Spleen (tissue), 11 donors: Measurements from ENCODE around the gene ARID1A. TPM values are rescaled to one million over a fixed set of nuclear protein-coding genes. Genes with fewer than 3 reads are reported as not detected.

Experiments used
- DNase-seq: peaks from one replicate; pipeline ENCODE4 v3.0.0-alpha.2; 2020
- H3K27ac ChIP-seq, 8 donors: fragments of 200-600 bp; sonication (generic) in 7 of 8; 1 replicate in 4 of 8; 2 replicates in 4 of 8; pipeline versions ENCODE4 v1.5.0 to v1.8.0; 2016 to 2021; ENCODE audit warnings: inconsistent platforms in 4 of 8, mild to moderate bottlenecking in 4 of 8, moderate library complexity in 1 of 8
- H3K27me3 ChIP-seq, 7 donors: fragments of 200-600 bp; sonication (generic) in 6 of 7; replicated peaks in 1 of 7; 1 replicate in 4 of 7; 2 replicates in 3 of 7; pipeline versions ENCODE4 v1.5.0 to v1.8.0; 2016 to 2021; ENCODE audit warnings: inconsistent platforms in 3 of 7, mild to moderate bottlenecking in 1 of 7
- H3K36me3 ChIP-seq, 6 donors: fragments of 200-600 bp; sonication (generic) in 5 of 6; 1 replicate in 4 of 6; 2 replicates in 2 of 6; pipeline versions ENCODE4 v1.5.0 to v1.8.0; 2016 to 2021; ENCODE audit warnings: inconsistent platforms in 2 of 6
- H3K4me1 ChIP-seq, 6 donors: fragments of 200-600 bp; sonication (generic) in 5 of 6; 1 replicate in 3 of 6; 2 replicates in 3 of 6; pipeline versions ENCODE4 v1.5.0 to v1.8.0; 2016 to 2021; ENCODE audit warnings: inconsistent platforms in 3 of 6
- H3K4me3 ChIP-seq, 8 donors: fragments of 200-600 bp; sonication (generic) in 7 of 8; 1 replicate in 4 of 8; 2 replicates in 4 of 8; pipeline versions ENCODE4 v1.5.0 to v1.8.0; 2016 to 2021; ENCODE audit warnings: inconsistent platforms in 4 of 8, mild to moderate bottlenecking in 4 of 8, moderate library complexity in 2 of 8
- H3K9me3 ChIP-seq, 8 donors: fragments of 200-600 bp; sonication (generic) in 7 of 8; 1 replicate in 4 of 8; 2 replicates in 4 of 8; pipeline versions ENCODE4 v1.5.0 to v1.8.0; 2016 to 2021; ENCODE audit warnings: inconsistent platforms in 4 of 8
- CTCF ChIP-seq, 11 experiments: fragments of 200-600 bp in 7 of 11; fragments of 450-650 bp in 4 of 11; sonication (generic) in 4 of 11; IDR thresholded peaks in 8 of 11; conservative IDR thresholded peaks in 3 of 11; 1 replicate in 7 of 11; 2 replicates in 4 of 11; pipeline versions ENCODE4 v1.4.0 to v1.8.0; 2016 to 2021; ENCODE audit warnings: antibody characterized with exemption in 11 of 11, inconsistent platforms in 4 of 11, mild to moderate bottlenecking in 1 of 11
- POLR2A ChIP-seq, 3 donors: fragments of 450-650 bp; IDR thresholded peaks; one replicate each; pipeline ENCODE4 v1.5.1; 2017; ENCODE audit warnings: antibody characterized with exemption in 3 of 3, mild to moderate bottlenecking in 1 of 3
- POLR2AphosphoS5 ChIP-seq, 3 donors: sonication (generic); formaldehyde crosslinking; IDR thresholded peaks; one replicate each; pipeline ENCODE4 v1.5.1; 2017; ENCODE audit warnings: antibody characterized with exemption in 3 of 3
- WGBS, 5 donors: extraction: QIAGEN DNeasy Blood & Tissue Kit in 3 of 5; methylation state at CpG; one replicate each; pipeline versions ENCODE4 v1.1.5 to v1.1.7; 2013 to 2018; 5-methylcytosine and 5-hydroxymethylcytosine counted together
- intact Hi-C: fragments of 100-400 bp; cut with DNase I; formaldehyde crosslinking; loops from one replicate; pipeline ENCODE4 v1.15.0; 2023; ENCODE audit warnings: low total_unique reads
- polyA plus RNA-seq, 3 donors: library from polyadenylated mRNA; stranded (reverse); fragments of 200-250 nt; gene quantifications; one replicate each; pipeline ENCODE4 v1.2.1, GENCODE V29; 2013
- total RNA-seq, 7 donors: library from RNA; depleted of rRNA in 3 of 7; stranded (reverse); fragments of >200 nt in 3 of 7; fragmentation: NEBNext Ultra II Directional in 4 of 7; extraction: Animal tissue kit (Norgen Biotek cat#: 25700) in 4 of 7; gene quantifications; one replicate each; pipeline versions ENCODE4 v1.1.0 to v1.2.1, GENCODE V29; 2016 to 2021
- donor health status: healthy with polysubstance abuse.
- donor health status: DM: no; HTN: no; CAD: no; lungs with moderate emphysema.
- donor health status: DM: no; HTN: no; CAD: no.
- donor health status: Bipolar disorder and iron deficiency.
- donor health status: healthy.
- donor health status: DM: no; HTN: no; CAD: no.
- donor health status: DM: yes; HTN: yes; CAD: no.

The ARID1A gene
- total and polyA plus RNA-seq, 10 donors = 9.8 to 121 (median 91.8) TPM

GRCh38 chr1:26743426-26744059 lies 47.7 kb downstream of the ARID1A start:
- no peaks in the 10 kb centered on the region for H3K27me3 ChIP-seq
- 57 to 64% (median 60%) methylated on average over 8 of the region's 8 CpGs for WGBS, 5 donors
- H3K27ac ChIP-seq = peak overlapping the region; percentile 89 to 94 (median 90)
- TF ChIP-seq CTCF (IDR thresholded peaks at IDR 0.05 in 8 of 11, conservative IDR thresholded peaks at IDR 0.05 in 3 of 11) (no peak), POLR2A (IDR thresholded peaks at IDR 0.05) (peak in 1 of 3 donors; percentile 46)
- intact Hi-C loops = loop anchor here (10.0 kb wide), 1 partner anchor 49 kb away; the partner anchor contains the start of gene ARID1A
- H3K4me1 ChIP-seq = peaks cover 56 to 100% (median 94%) of the 10 kb centered on the region in 6 donors
- peaks cover 0 to 83% (median 22%) of the 10 kb centered on the region in 6 donors for H3K36me3 ChIP-seq
- no peak for DNase-seq
- no peaks in the 10 kb centered on the region for H3K9me3 ChIP-seq
- H3K4me3 ChIP-seq = peak overlapping the region in 2 of 8 donors; percentile 10 to 50

- Histone ChIP-seq H3K4me1 (peaks cover 49 to 100% (median 93%) of the 10 kb centered on the region in 6 donors), H3K36me3 (peaks cover 0 to 83% (median 23%) of the 10 kb centered on the region in 6 donors)
- TF ChIP-seq POLR2A (IDR thresholded peaks at IDR 0.05) = no peak
- no peak for TF ChIP-seq CTCF (IDR thresholded peaks at IDR 0.05 in 8 of 11, conservative IDR thresholded peaks at IDR 0.05 in 3 of 11)
- peak in 2 of 3 donors; percentile 81 to 96 for TF ChIP-seq POLR2AphosphoS5 (IDR thresholded peaks at IDR 0.05)
Observed at GRCh38 chr1:26744075-26744959, 48.5 kb downstream of the ARID1A start.

GRCh38 chr1:26745191-26745590 lies 49.4 kb downstream of the ARID1A start:
- Histone ChIP-seq H3K4me3 (peak overlapping the region in 1 of 8 donors; percentile 50), H3K27ac (peak overlapping the region; percentile 89 to 94 (median 90)), H3K9me3 (no peaks in the 10 kb centered on the region)

More at GRCh38 chr1:26744075-26744959, 48.5 kb downstream of the ARID1A start:
- Histone ChIP-seq H3K4me3 (peak overlapping the region in 4 of 8 donors; percentile 4 to 50 (median 11)), H3K27ac (peak overlapping the region; percentile 89 to 94 (median 90)), H3K27me3 (no peaks in the 10 kb centered on the region), H3K9me3 (no peaks in the 10 kb centered on the region)
- 11 to 16% (median 11%) methylated on average over 8 of the region's 8 CpGs for WGBS, 5 donors
- intact Hi-C loops = loop anchor here (10.0 kb wide), 1 partner anchor 50 kb away; the partner anchor contains the start of gene ARID1A
- peak; percentile 93 for DNase-seq

More at GRCh38 chr1:26745191-26745590, 49.4 kb downstream of the ARID1A start:
- intact Hi-C loops = loop anchor here (10.0 kb wide), 1 partner anchor 50 kb away; the partner anchor contains the start of gene ARID1A
- 70 to 84% (median 72%) methylated on average over 5 of the region's 5 CpGs for WGBS, 5 donors
- Histone ChIP-seq H3K36me3 (peaks cover 0 to 83% (median 27%) of the 10 kb centered on the region in 6 donors), H3K4me1 (peaks cover 43 to 100% (median 92%) of the 10 kb centered on the region in 6 donors), H3K27me3 (no peaks in the 10 kb centered on the region)
- DNase-seq = no peak
- TF ChIP-seq POLR2AphosphoS5 (IDR thresholded peaks at IDR 0.05) = no peak
- TF ChIP-seq POLR2A (IDR thresholded peaks at IDR 0.05) = no peak
- TF ChIP-seq CTCF (IDR thresholded peaks at IDR 0.05 in 8 of 11, conservative IDR thresholded peaks at IDR 0.05 in 3 of 11) = no peak
